Amniotic epithelial cell (primary cell): Measurements from ENCODE around the gene HAND2.

Experiments
- DNase-seq: peaks from one replicate; pipeline ENCODE4 v3.0.0-alpha.2; 2010; ENCODE audit warnings: low read depth

Gene HAND2

DNA sequence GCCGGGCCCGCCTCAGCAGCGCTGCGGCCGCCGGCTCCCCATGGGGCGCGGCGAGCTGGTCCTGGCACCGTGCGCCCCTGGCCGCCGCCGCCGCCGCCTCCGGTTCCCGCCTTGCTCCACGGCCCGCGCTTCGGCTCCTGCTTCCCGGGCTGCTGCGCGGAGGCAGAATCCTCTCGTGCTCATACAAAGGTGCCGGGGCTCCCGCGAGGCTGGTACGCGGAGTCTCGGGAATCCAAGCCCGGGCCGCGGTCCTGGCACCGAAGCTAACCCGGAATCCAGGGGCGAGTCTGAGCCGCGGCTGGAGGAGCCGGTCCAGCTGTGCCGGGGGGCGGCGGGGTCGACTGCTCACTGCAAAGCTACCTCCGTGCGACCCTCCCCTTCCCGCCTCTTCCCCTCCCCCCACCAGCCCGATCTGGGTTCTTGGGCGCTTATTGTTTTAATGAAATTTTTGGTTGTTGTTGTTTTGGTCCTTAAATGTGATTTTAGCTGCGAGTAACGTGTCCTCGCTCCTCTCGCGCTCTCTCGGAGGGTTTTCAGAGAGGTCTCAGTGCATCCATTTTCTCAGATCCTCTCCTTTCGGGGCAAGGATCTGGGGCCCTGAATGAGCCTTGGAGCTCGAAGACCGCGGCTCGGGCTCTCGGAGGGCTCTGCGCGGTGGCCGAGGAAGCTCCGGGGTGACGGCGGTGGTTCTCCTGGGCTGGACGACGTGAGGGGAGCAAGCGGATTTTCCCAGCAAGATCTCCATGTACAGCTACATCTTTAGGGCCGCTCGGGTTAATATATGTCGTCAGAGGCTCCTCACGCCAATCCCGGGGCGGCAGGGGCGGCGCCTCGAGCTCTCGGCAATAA is at the start of gene HAND2:
TSS of gene HAND2 (minus strand) at position 753 of the 849 bp plus-strand sequence. CDS start 940 bp downstream, outside the sequence.
- DNase-seq: peak; percentile 97

DNA sequence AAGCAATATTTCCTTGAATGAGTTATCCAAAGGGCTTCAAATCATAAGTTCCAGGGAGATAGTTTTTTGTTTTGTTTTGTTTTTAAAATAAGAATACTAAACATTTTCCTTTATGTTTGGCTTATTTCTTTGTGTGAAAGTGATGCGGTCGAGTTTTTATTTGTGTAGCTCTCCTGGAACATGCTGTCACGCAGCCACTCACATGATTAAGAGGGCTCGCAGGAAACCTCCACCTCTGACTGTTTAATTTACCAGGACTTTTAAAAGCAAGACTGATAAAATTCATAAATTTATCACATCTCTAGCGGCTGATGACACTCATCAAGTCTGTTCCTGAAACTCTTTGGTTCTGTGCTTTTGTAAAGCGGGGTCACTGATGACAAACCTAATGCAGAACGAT is 48.9 kb upstream of the HAND2 start:
- DNase-seq: no peak

- DNase-seq: no peak
Observed at GRCh38 chr4:173577963-173578362, 47.9 kb upstream of the HAND2 start.

GRCh38 chr4:173575482-173576152 is 45.6 kb upstream of the HAND2 start:
- DNase-seq: no peak

- no peak for DNase-seq
Observed at GRCh38 chr4:173573725-173574124, 43.7 kb upstream of the HAND2 start.

DNA sequence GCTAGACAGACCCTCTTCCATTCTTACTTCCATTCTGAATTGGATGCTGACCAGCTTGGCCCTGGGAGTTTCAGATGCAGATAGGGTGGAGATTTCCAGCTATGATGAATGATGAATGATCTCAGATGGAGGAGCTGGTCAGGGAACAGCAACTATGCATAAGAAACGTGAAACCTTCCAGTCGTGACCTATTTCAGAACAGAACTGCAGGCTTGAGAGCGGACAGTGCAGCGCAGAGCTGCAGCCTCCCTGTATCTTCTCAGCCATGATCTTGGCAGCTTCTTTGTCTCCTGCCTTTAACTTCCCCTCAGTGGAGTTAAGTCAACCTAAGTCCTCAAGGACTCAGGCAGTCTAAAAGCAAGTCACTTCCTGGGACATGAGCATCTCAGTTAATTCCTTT is 43.3 kb upstream of the HAND2 start:
- peak; percentile 59 for DNase-seq

DNA sequence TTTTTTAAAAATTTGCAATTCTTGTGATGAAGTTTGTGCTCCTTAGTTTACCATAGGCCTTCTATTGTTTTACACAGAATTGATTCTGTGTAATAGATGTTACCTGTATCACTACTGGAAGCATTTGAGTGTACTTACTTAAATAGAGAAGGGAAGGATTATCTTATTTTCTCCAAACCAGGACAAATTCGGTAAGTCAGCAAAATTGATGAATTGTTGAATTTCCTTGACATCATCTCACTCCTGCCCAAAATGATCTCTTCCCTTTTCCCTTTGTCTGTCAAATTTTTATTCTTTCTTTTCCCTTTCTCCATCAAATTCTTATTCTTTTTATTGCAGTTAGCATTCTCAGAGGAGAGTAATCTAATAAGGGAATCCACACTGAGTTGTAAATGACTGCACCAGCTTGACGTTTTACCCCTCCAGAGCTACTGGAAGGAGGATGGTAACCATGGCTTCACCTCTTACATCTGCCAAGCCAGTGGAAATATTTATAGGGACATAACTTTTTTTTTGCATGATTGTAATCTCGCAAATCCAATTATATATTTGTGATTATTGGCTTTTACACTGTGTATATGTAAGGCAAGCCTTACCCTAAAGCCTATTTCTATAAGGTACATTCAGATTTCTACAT is 42.6 kb upstream of the HAND2 start:
- no peak for DNase-seq

DNA sequence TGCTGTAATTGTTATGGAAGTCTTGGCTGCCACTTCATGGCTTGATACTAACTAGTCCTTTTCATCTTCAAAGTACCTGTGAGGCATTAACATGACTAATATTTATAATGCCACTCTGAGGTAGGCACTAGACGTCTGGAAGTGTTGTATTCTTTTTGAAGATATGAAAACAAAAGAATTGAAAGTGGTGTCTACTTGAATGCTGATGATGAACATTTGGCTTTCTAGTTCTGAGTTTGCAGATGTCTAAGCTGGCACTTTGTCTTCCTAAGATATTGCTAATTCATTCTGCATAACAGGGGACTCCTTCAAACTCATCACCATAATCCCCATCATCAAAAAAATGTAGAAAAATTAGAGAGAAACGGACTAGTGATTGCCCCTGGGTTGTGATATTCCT is 41.6 kb upstream of the HAND2 start:
- DNase-seq: no peak

- DNase-seq: peak; percentile 53
Observed at GRCh38 chr4:173565281-173565680, 35.3 kb upstream of the HAND2 start.

DNA sequence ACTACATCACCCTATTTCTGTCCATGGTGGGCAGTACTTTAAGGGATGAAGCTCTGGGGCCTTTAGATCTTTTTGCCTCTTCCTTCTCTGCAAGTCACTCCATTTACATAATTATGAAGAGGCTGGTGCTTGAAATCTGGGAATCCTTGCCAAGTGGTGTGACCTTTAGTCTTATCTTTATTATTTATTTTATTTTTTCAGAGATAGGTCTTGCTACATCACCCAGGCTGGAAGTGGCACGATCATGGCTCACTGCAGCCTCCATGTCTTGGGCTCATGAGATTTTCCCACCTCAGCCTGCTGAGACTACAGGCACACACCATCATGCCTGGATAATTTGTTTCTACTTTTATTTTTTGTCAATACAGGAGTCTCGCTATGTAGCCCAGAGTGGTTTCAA is 34.4 kb upstream of the HAND2 start:
- peak; percentile 67 for DNase-seq

- DNase-seq: no peak
Observed at GRCh38 chr4:173560896-173561295, 30.9 kb upstream of the HAND2 start.

- peak; percentile 89 for DNase-seq
Observed at GRCh38 chr4:173556398-173557131, 26.5 kb upstream of the HAND2 start.

- DNase-seq: peak; percentile 65
Observed at GRCh38 chr4:173547889-173548288, 17.9 kb upstream of the HAND2 start.

DNA sequence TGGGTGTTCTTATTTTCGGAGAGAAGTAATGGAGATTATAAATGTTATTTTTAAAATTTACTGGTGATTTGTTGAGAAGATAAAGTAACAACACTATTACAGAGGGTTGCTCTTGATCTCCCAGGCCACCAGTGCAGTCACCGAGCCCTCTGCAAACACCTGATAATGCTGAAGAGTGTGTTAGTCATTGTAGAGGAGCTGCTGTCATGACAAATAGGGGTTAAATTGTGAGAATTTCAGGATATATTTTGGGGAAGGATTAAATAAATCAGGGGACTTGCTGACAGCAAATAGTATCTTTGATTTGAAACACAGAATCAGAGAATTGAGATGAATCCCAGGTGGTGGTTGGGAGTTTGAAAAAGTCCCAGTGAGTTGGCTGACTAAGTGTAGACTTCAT is 16.7 kb upstream of the HAND2 start:
- DNase-seq: no peak

DNA sequence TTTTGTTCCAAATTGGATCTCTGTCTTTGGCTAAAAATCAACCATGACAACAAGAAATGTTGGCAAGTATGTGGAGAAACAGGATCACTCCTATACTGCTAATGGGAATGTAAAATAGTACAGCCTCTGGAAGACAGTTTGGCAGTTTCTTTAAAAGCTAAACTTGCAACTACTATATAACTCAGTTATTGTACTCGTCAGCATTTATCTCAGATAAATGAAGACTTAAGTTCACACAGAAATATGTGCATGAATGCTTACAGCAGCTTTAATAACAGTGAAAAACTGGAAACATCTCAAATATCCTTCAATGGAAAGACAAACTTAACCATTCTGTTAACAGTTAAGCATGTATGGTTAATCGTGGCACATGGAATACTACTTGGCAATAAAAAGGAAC is 15.4 kb upstream of the HAND2 start:
- DNase-seq: no peak

DNA sequence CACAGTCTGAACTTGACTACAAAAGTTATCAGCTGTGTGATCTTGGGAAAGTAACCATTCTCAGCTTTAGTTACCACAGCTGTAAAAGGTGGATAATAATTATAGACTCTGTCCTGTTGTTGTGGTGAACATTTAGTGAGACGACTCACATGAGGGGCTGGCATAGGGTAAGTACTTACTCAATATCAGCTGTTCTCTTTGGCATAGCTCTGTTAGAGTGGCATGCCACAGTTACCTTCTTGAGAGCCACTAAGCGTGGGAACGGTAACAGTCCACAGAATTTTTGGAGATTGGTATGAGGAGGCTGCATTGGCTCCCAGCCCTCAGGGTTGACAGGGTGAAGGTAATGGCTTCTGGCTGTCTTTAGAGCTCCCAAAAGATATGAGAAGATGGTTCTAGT is 13.2 kb upstream of the HAND2 start:
- peak; percentile 24 for DNase-seq

- no peak for DNase-seq
Observed at GRCh38 chr4:173539986-173540385, 10.0 kb upstream of the HAND2 start.

GRCh38 chr4:173538909-173539445 is 8.9 kb upstream of the HAND2 start:
- peak; percentile 42 for DNase-seq

DNA sequence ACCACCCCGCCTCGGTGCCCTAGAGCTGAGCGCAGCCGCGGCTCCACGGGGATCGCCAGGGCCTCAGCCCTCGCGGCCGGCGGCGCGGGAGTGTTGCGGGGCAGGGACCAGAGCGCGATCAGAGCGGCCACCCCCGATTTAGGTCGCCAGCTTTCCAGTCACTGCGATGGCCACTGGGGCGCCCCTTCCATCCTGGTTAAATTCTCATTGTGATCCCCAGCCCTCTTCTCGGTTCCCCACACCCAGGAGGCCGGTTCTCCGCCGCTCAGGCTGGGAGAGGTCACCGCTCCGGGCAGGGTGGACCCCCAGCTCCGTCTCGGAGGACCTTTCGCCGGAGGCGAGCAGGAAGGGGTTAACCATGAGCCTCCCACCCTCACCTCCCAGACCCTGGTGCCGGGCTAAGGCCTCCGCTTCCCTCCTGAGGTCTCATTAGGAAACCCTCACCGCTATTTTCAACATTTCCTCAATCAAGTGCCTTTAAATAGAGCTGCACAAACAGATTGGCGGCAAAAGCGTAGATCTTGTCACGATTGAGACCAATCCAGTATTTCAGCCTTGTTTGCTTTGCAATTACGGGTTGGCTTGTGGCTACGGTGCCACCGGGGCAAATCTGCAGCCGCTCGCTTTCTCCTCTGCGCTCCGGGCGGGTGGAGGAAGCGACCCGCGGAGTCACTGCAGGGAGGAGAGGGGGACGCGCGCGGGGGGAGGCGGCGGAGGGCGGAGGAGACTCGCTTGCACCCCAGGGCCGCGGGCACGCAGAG is 8.3 kb upstream of the HAND2 start:
- peak; percentile 30 for DNase-seq

GRCh38 chr4:173537613-173538147 is 7.7 kb upstream of the HAND2 start:
- DNase-seq: no peak
